ENCODE measurements around the gene COPRS.

Gene COPRS

DNA sequence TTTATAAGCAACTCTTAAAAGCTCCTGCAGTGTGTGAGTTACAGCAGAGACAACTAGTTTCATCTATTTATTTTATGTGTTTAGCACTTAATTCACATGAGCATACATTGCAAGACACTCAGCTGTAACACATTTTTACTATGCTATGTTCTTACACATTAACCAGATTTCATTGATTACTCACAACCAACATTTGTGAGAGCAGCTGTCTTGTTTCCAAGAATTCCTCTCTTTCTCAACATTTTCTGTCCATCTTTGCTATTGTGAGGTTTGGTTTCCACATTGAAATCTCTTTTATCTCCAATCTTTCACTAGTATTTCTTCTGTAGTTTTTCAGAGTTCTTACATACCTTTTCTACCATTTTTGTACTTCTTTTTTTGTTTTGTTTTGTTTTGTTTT lies 51.2 kb downstream of the COPRS start:
- DNase-seq (ENCODE audit: low read depth) = no peak

DNA sequence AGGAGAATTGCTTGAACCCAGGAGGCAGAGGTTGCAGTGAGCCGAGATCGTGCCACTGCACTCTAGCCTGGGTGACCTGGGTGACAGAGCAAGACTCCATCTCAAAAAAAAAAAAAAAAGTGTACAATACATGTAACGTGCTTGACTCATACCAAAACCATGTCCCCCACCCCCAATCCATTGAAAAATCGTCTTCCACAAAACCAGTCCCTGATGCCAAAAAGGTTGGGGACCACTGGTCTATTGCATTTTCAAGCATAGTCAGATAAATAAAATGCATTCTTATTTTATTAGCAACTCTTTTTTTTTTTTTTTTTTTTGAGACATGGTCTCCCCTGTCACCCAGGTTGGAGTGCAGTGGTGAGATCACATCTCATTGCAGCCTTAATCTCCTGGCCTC lies 52.1 kb downstream of the COPRS start:
- DNase-seq (ENCODE audit: low read depth) = no peak

DNA sequence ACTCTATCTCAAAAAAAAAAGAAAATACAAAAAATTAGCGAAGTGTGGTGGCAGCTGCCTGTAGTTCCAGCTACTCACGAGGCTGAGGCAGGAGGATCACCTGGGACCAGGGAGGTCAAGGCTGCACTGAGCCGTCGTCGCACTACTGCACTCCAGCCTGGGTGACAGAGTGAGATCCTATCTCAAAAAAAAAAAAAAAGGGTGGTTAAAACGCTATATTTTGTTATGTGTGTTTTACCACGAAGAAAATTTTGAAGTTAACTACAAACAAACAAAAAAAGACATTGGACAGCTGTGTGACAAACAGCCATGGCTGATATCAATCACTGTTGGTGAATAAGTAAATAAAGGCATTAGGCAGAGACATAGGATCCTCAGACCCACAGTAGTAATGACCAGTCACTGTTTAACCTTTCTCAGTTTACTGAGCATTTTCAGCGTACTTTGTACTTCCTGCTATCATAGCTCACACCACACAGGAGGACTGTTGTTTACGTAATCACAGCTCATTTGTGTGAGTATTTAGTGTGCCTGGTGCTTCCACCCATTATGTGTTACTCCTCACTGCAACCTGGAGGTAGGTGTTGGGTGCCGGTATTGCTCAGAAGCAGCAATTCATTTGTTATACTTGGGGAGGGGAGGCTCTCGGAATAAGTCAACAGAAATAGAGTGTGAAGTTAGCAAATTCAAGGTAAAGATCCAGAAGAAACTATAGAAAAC lies 55.4 kb downstream of the COPRS start:
- no peak for DNase-seq (ENCODE audit: low read depth)

GRCh38 chr17:31802502-31802901 lies 56.5 kb downstream of the COPRS start:
- no peak for DNase-seq (ENCODE audit: low read depth)

Data from GM04504 (cell line).